Measurements from ENCODE around the gene SYTL3. TPM values are rescaled to one million over a fixed set of nuclear protein-coding genes. Genes with fewer than 3 reads are reported as not detected.

SYTL3 gene
- total and polyA plus RNA-seq, 2 donors from 2014 or later: 3.1 to 16.0 TPM

DNA sequence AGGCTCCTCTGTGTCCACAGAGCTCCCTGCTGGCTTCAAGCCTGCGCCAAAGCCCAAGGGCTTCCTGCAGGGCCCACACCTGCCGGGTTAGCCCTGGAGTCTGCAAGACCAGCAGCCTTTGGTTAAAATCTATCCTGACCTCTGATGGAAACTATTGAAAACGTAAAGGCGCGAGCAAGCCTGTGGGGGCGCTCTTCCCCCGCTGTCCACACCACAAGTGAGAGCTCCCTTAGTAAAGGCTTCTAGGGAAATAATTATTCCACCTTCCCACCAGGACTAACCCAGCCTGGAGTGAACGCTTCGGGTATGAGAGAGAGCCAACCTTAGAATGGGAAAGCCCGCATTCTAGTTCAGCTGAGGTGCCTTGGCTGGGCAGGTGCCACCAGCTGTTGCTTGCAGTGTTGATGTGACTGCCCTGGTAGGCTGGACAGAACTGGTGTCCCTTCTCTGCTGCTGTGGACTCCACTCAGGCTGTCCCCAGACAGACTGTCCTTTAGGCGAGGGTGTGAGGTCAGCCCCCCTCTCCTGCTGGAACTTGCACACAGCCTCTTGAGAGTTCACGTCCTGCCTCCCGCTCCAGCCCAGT is 68.7 kb downstream of the SYTL3 start:
- DNase-seq: peak in 3 of 5 donors; percentile 59 to 77 (median 61)
- Histone ChIP-seq H3K4me1 (ENCODE audit: control insufficient read depth in 2 of 3, insufficient read depth in 2 of 3, low read depth in 1 of 3, low read length in 3 of 3) (peaks cover 0 to 10% (median 0%) of the 10 kb centered on the region in 3 donors), H3K4me3 (ENCODE audit: low read length in 3 of 3) (no peak overlapping the region), H3K36me3 (ENCODE audit: control insufficient read depth in 2 of 3, insufficient read depth in 3 of 3, low read length in 3 of 3) (no peaks in the 10 kb centered on the region), H3K27ac (ENCODE audit: low read depth in 2 of 2, low read length in 2 of 2) (no peak overlapping the region), H3K27me3 (ENCODE audit: control insufficient read depth, insufficient read depth, low read length) (no peaks in the 10 kb centered on the region), H3K9ac (ENCODE audit: low read length in 3 of 3) (no peak overlapping the region), H3K9me3 (ENCODE audit: control insufficient read depth in 2 of 3, insufficient read depth in 1 of 3, low read length in 3 of 3) (no peaks in the 10 kb centered on the region)
- intact Hi-C loops (cut with DNase I): no loop called here
- TF ChIP-seq, protein P1, sequence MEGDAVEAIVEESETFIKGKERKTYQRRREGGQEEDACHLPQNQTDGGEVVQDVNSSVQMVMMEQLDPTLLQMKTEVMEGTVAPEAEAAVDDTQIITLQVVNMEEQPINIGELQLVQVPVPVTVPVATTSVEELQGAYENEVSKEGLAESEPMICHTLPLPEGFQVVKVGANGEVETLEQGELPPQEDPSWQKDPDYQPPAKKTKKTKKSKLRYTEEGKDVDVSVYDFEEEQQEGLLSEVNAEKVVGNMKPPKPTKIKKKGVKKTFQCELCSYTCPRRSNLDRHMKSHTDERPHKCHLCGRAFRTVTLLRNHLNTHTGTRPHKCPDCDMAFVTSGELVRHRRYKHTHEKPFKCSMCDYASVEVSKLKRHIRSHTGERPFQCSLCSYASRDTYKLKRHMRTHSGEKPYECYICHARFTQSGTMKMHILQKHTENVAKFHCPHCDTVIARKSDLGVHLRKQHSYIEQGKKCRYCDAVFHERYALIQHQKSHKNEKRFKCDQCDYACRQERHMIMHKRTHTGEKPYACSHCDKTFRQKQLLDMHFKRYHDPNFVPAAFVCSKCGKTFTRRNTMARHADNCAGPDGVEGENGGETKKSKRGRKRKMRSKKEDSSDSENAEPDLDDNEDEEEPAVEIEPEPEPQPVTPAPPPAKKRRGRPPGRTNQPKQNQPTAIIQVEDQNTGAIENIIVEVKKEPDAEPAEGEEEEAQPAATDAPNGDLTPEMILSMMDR (IDR thresholded peaks at IDR 0.05; ENCODE audit: borderline replicate concordance, extremely low read depth, insufficient read depth): peak; percentile 55
- no peak for FAIRE-seq

DNA sequence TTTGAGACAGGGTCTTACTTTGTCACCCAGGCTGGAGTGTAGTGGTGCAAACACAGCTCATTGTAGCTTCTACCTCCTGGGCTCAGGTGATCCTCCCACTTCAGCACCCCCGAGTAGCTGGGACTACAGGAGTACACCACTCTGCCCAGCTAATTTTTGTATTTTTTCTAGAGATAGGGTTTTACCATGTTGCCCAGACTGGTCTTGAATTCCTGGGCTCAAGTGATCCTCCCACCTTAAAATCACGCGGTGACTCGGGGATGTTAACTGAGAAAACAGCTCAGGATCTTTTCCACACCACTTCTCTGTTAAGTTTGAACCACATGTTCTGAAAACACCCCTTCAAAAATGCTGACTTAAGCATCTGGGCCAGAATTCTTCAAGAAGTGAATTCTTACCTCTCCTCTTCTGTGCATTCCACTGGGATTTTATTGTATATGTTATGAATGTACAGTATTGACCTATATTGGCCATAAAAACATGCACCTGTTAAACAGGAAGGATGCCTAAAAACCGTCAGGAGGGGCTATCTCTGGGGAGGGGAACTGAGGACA is 72.4 kb downstream of the SYTL3 start:
- DNase-seq (no peak), FAIRE-seq (no peak)
- Histone ChIP-seq H3K36me3 (ENCODE audit: control insufficient read depth in 2 of 3, insufficient read depth in 3 of 3, low read length in 3 of 3) (no peaks in the 10 kb centered on the region), H3K27ac (ENCODE audit: low read depth in 2 of 2, low read length in 2 of 2) (no peak overlapping the region), H3K4me3 (ENCODE audit: low read length in 3 of 3) (no peak overlapping the region), H3K27me3 (ENCODE audit: control insufficient read depth, insufficient read depth, low read length) (no peaks in the 10 kb centered on the region), H3K9ac (ENCODE audit: low read length in 3 of 3) (no peak overlapping the region), H3K4me1 (ENCODE audit: control insufficient read depth in 2 of 3, insufficient read depth in 2 of 3, low read depth in 1 of 3, low read length in 3 of 3) (peaks cover 0 to 10% (median 0%) of the 10 kb centered on the region in 3 donors), H3K9me3 (ENCODE audit: control insufficient read depth in 2 of 3, insufficient read depth in 1 of 3, low read length in 3 of 3) (no peaks in the 10 kb centered on the region)
- intact Hi-C loops (cut with DNase I): no loop called here
- TF ChIP-seq, protein P1 (IDR thresholded peaks at IDR 0.05; ENCODE audit: borderline replicate concordance, extremely low read depth, insufficient read depth): no peak

DNA sequence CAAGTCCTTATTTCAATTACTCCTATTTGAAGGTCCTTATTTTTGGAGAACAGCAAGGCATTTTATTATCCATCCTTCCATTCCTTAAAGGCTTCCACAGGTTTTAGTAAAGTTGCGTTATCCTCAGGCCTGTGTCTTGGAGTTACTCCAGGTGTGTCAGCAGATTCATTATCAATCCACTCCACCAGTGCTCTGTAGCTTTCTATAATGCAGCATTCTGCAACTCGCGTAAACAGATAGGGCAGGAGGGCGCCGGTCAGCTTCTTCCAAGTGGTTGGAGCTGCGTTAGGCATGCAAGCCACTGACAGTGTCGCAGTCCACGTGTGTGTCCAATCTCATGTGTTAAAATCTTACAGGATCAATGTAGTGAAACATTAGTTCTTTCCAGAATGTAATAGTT is 75.8 kb downstream of the SYTL3 start:
- no peak overlapping the region for H3K9ac ChIP-seq (ENCODE audit: low read length in 3 of 3)
- no peak overlapping the region for H3K27ac ChIP-seq (ENCODE audit: low read depth in 2 of 2, low read length in 2 of 2)
- H3K36me3 ChIP-seq (ENCODE audit: control insufficient read depth in 2 of 3, insufficient read depth in 3 of 3, low read length in 3 of 3): no peaks in the 10 kb centered on the region
- H3K4me1 ChIP-seq (ENCODE audit: control insufficient read depth in 2 of 3, insufficient read depth in 2 of 3, low read depth in 1 of 3, low read length in 3 of 3): no peaks in the 10 kb centered on the region
- no peaks in the 10 kb centered on the region for H3K27me3 ChIP-seq (ENCODE audit: control insufficient read depth, insufficient read depth, low read length)
- no peak overlapping the region for H3K4me3 ChIP-seq (ENCODE audit: low read length in 3 of 3)
- FAIRE-seq (no peak), DNase-seq (no peak)
- intact Hi-C loops (cut with DNase I): no loop called here
- TF ChIP-seq, protein P1 (IDR thresholded peaks at IDR 0.05; ENCODE audit: borderline replicate concordance, extremely low read depth, insufficient read depth): no peak
- no peaks in the 10 kb centered on the region for H3K9me3 ChIP-seq (ENCODE audit: control insufficient read depth in 2 of 3, insufficient read depth in 1 of 3, low read length in 3 of 3)
